Liver (tissue), 9 donors: ENCODE data around the gene GCNT3. TPM values are rescaled to one million over a fixed set of nuclear protein-coding genes. Genes with fewer than 3 reads are reported as not detected.

Experiments used
- DNase-seq: peaks from one replicate; pipeline ENCODE4 v3.0.0-alpha.2; 2017; ENCODE audit warnings: low spot score
- H3K27ac ChIP-seq, 2 donors: one replicate each; pipeline ENCODE4 v1.7.0; 2013; ENCODE audit warnings: inconsistent platforms in 2 of 2, low read length in 2 of 2, control low read depth in 1 of 2, low read depth in 1 of 2, mild to moderate bottlenecking in 1 of 2
- H3K27me3 ChIP-seq, 4 donors: one replicate each; pipeline versions ENCODE4 v1.6.1 to v1.7.0; 2013; ENCODE audit warnings: low read length in 3 of 4, inconsistent platforms in 1 of 4, mild to moderate bottlenecking in 1 of 4, moderate library complexity in 1 of 4; ENCODE audit not compliant: control insufficient read depth in 4 of 4, insufficient read depth in 4 of 4
- H3K36me3 ChIP-seq, 4 donors: one replicate each; pipeline versions ENCODE4 v1.6.1 to v1.7.0; 2013; ENCODE audit warnings: low read length in 3 of 4, mild to moderate bottlenecking in 3 of 4, low read depth in 1 of 4, moderate library complexity in 1 of 4; ENCODE audit not compliant: control insufficient read depth in 4 of 4, insufficient read depth in 3 of 4
- H3K4me1 ChIP-seq, 4 donors: one replicate each; pipeline versions ENCODE4 v1.6.1 to v1.7.0; 2013; ENCODE audit warnings: low read length in 3 of 4, mild to moderate bottlenecking in 3 of 4, moderate library complexity in 1 of 4; ENCODE audit not compliant: control insufficient read depth in 4 of 4, insufficient read depth in 4 of 4
- H3K4me3 ChIP-seq, 3 donors: one replicate each; pipeline versions ENCODE4 v1.6.1 to v1.7.0; 2013; ENCODE audit warnings: low read length in 3 of 3, control low read depth in 1 of 3, low read depth in 1 of 3, mild to moderate bottlenecking in 1 of 3
- H3K9ac ChIP-seq, 2 donors: one replicate each; pipeline ENCODE4 v1.7.0; 2013; ENCODE audit warnings: low read length in 2 of 2, mild to moderate bottlenecking in 2 of 2, moderate library complexity in 2 of 2, control low read depth in 1 of 2, low read depth in 1 of 2
- H3K9me3 ChIP-seq, 4 donors: one replicate each; pipeline versions ENCODE4 v1.6.1 to v1.7.0; 2013; ENCODE audit warnings: low read length in 3 of 4; ENCODE audit not compliant: control insufficient read depth in 4 of 4
- ATF3 ChIP-seq: IDR thresholded peaks from 2 replicates; pipeline ENCODE4 v1.6.1; 2016; ENCODE audit warnings: antibody characterized with exemption
- CTCF ChIP-seq: fragments of 150-350 bp; IDR thresholded peaks from 2 replicates; pipeline ENCODE4 v1.5.1; 2017; ENCODE audit warnings: improper control_type of control experiment, low read depth, low read length; ENCODE audit not compliant: missing input control
- EGR1 ChIP-seq, 2 donors: IDR thresholded peaks; 2 replicates each; pipeline ENCODE4 v1.6.1; 2016 to 2018; ENCODE audit warnings: antibody characterized with exemption in 2 of 2, low read depth in 2 of 2
- FOXA1 ChIP-seq: IDR thresholded peaks from 2 replicates; pipeline ENCODE4 v1.6.1; 2016; ENCODE audit warnings: antibody characterized with exemption
- FOXA2 ChIP-seq: IDR thresholded peaks from 2 replicates; pipeline ENCODE4 v1.6.1; 2016; ENCODE audit warnings: antibody characterized with exemption
- GABPA ChIP-seq, 2 donors: IDR thresholded peaks in 1 of 2; conservative IDR thresholded peaks in 1 of 2; 2 replicates each; pipeline ENCODE4 v1.6.1; 2016; ENCODE audit warnings: antibody characterized with exemption in 2 of 2, mild to moderate bottlenecking in 1 of 2, moderate library complexity in 1 of 2
- HNF4A ChIP-seq, 2 donors: conservative IDR thresholded peaks; 2 replicates each; pipeline ENCODE4 v1.6.1; 2016; ENCODE audit warnings: antibody characterized with exemption in 2 of 2, mild to moderate bottlenecking in 2 of 2
- JUND ChIP-seq, 2 donors: IDR thresholded peaks; 2 replicates each; pipeline ENCODE4 v1.6.1; 2016; ENCODE audit warnings: antibody characterized with exemption in 2 of 2
- MAX ChIP-seq: IDR thresholded peaks from 2 replicates; pipeline ENCODE4 v1.6.1; 2016; ENCODE audit warnings: antibody characterized with exemption
- NR2F2 ChIP-seq: IDR thresholded peaks from 2 replicates; pipeline ENCODE4 v1.6.1; 2016; ENCODE audit warnings: antibody characterized with exemption
- RAD21 ChIP-seq, 2 donors: IDR thresholded peaks; 2 replicates each; pipeline ENCODE4 v1.6.1; 2016; ENCODE audit warnings: antibody characterized with exemption in 2 of 2, mild to moderate bottlenecking in 2 of 2
- REST ChIP-seq: IDR thresholded peaks from 2 replicates; pipeline ENCODE4 v1.6.1; 2016; ENCODE audit warnings: antibody characterized with exemption, mild to moderate bottlenecking
- RXRA ChIP-seq, 2 donors: IDR thresholded peaks; 2 replicates each; pipeline ENCODE4 v1.6.1; 2017 to 2018; ENCODE audit warnings: antibody characterized with exemption in 2 of 2, mild to moderate bottlenecking in 1 of 2
- SP1 ChIP-seq: IDR thresholded peaks from 2 replicates; pipeline ENCODE4 v1.6.1; 2018; ENCODE audit warnings: antibody characterized with exemption, mild to moderate bottlenecking
- TAF1 ChIP-seq: conservative IDR thresholded peaks from 2 replicates; pipeline ENCODE4 v1.6.1; 2016; ENCODE audit warnings: antibody characterized with exemption, mild to moderate bottlenecking
- YY1 ChIP-seq: IDR thresholded peaks from 2 replicates; pipeline ENCODE4 v1.6.1; 2016; ENCODE audit warnings: antibody characterized with exemption, mild to moderate bottlenecking
- ZBTB33 ChIP-seq: IDR thresholded peaks from 2 replicates; pipeline ENCODE4 v1.6.1; 2016; ENCODE audit warnings: antibody characterized with exemption
- WGBS: extraction: QIAGEN DNeasy Blood & Tissue Kit; methylation state at CpG from one replicate; pipeline ENCODE4 v1.1.7; 2013; 5-methylcytosine and 5-hydroxymethylcytosine counted together
- polyA plus RNA-seq, 2 donors: library from polyadenylated mRNA; stranded (reverse) in 1 of 2; unstranded in 1 of 2; fragments of 200-250 nt in 1 of 2; fragments of >200 nt in 1 of 2; fragmentation: Nextera tagmentation in 1 of 2; extraction: Ambion mirVana in 1 of 2; gene quantifications; one replicate each; pipeline versions ENCODE4 v1.2.1 to v1.2.3, GENCODE V29; 2013 to 2015
- total RNA-seq, 2 donors: library from RNA; depleted of rRNA; stranded (reverse); fragments of >200 nt; gene quantifications; one replicate each; pipeline ENCODE4 v1.2.3, GENCODE V29; 2014
- donor health status: healthy.
- donor health status: healthy.
- donor health status: healthy.
- donor health status: healthy.
- donor health status: healthy.

The GCNT3 gene
- total and polyA plus RNA-seq, 4 donors, result 0.14 to 0.37 TPM; not detected in 2

- Histone ChIP-seq H3K4me1 (peaks cover 9 to 37% (median 29%) of the 10 kb centered on the region in 4 donors), H3K27ac (peak within 1 kb of the TSS; percentile 36 to 75), H3K27me3 (no peaks in the 10 kb centered on the region), H3K36me3 (peaks cover 0 to 12% (median 5%) of the 10 kb centered on the region in 4 donors), H3K9ac (peak within 1 kb of the TSS; percentile 81 to 87), H3K9me3 (no peaks in the 10 kb centered on the region), H3K4me3 (peak within 1 kb of the TSS; percentile 81 to 94 (median 85))
- under 1% methylated on average over 59 of the region's 59 CpGs for WGBS
- TF ChIP-seq EGR1 (IDR thresholded peaks at IDR 0.05; ENCODE audit: low read depth in 2 of 2), result peak in 1 of 2 donors; percentile 26
- TF ChIP-seq TAF1, result peak; percentile 88
- TF ChIP-seq HNF4A (conservative IDR thresholded peaks at IDR 0.05), result no peak
- no peak for TF ChIP-seq FOXA2
- no peak for TF ChIP-seq CTCF
- no peak for TF ChIP-seq ATF3
- TF ChIP-seq ZBTB33, result no peak
- TF ChIP-seq JUND (IDR thresholded peaks at IDR 0.05), result peak in 1 of 2 donors; percentile 35
- TF ChIP-seq SP1, result peak; percentile 57
- peak; percentile 79 to 94 for TF ChIP-seq GABPA (IDR thresholded peaks at IDR 0.05 in 1 of 2, conservative IDR thresholded peaks at IDR 0.05 in 1 of 2)
- peak; percentile 19 to 23 for TF ChIP-seq RAD21 (IDR thresholded peaks at IDR 0.05)
- no peak for TF ChIP-seq NR2F2
- TF ChIP-seq RXRA (IDR thresholded peaks at IDR 0.05), result peak in 1 of 2 donors; percentile 17
- peak; percentile 73 for TF ChIP-seq REST
- TF ChIP-seq MAX, result peak; percentile 64
- TF ChIP-seq YY1, result peak; percentile 78
- TF ChIP-seq FOXA1, result no peak
- DNase-seq, result peak; percentile 93
Observed at GRCh38 chr15:59656897-59657634, 45.5 kb downstream of the GCNT3 start, which contains the start of gene GTF2A2. GTF2A2 (minus strand) TSS chr15:59657515; CDS start chr15:59652277, 5,238 bp downstream.
